GM23338 (cell line): Measurements from ENCODE around the gene TMEM33. TPM values are rescaled to one million over a fixed set of nuclear protein-coding genes. Genes with fewer than 3 reads are reported as not detected.

Source experiments
- ATAC-seq: fragments of 200-7000 bp; cut with Tn5 transposase; 3 replicates; pipeline ENCODE4 v1.9.1; 2020
- DNase-seq: peaks from one replicate; pipeline ENCODE4 v3.0.0-alpha.2; 2015; ENCODE audit warnings: low spot score
- H2AFZ ChIP-seq: fragments of 200-600 bp; sonication (generic); 2 replicates; pipeline ENCODE4 v1.8.0; 2016; ENCODE audit warnings: antibody characterized with exemption, mild to moderate bottlenecking, moderate library complexity
- H3F3A ChIP-seq: fragments of 200-600 bp; sonication (generic); replicated peaks from 2 replicates; pipeline ENCODE4 v1.8.0; 2017; ENCODE audit warnings: antibody characterized with exemption, mixed run types, low read depth
- H3K27ac ChIP-seq: fragments of 200-600 bp; sonication (generic); 2 replicates; pipeline ENCODE4 v1.6.1; 2016; ENCODE audit warnings: low read depth
- H3K27me3 ChIP-seq: fragments of 200-600 bp; sonication (generic); 2 replicates; pipeline ENCODE4 v1.8.0; 2016; ENCODE audit warnings: mild to moderate bottlenecking, mixed run types, moderate library complexity; ENCODE audit not compliant: insufficient read depth
- H3K36me3 ChIP-seq: fragments of 200-600 bp; sonication (generic); 2 replicates; pipeline ENCODE4 v1.8.0; 2016; ENCODE audit warnings: mild to moderate bottlenecking; ENCODE audit not compliant: insufficient read depth
- H3K4me1 ChIP-seq: fragments of 200-600 bp; sonication (generic); 2 replicates; pipeline ENCODE4 v1.8.0; 2016; ENCODE audit warnings: mild to moderate bottlenecking, moderate library complexity; ENCODE audit not compliant: insufficient read depth
- H3K4me2 ChIP-seq: fragments of 200-600 bp; sonication (generic); 2 replicates; pipeline ENCODE4 v1.7.1; 2017; ENCODE audit warnings: mixed run types
- H3K4me3 ChIP-seq: fragments of 200-600 bp; sonication (generic); 2 replicates; pipeline ENCODE4 v1.6.1; 2016; ENCODE audit warnings: mixed run types
- H3K79me2 ChIP-seq: fragments of 200-600 bp; sonication (generic); replicated peaks from 2 replicates; pipeline ENCODE4 v1.8.0; 2017; ENCODE audit warnings: mild to moderate bottlenecking; ENCODE audit not compliant: insufficient read depth
- H3K9me2 ChIP-seq: fragments of 200-600 bp; sonication (generic); 2 replicates; pipeline ENCODE4 v1.8.0; 2017; ENCODE audit not compliant: insufficient read depth
- H4K20me1 ChIP-seq: fragments of 200-600 bp; sonication (generic); replicated peaks from 2 replicates; pipeline ENCODE4 v1.8.0; 2017; ENCODE audit warnings: mild to moderate bottlenecking; ENCODE audit not compliant: insufficient read depth
- H3K27ac Mint-ChIP-seq: 2 replicates; pipeline ENCODE4 v1.8.0; 2020; ENCODE audit warnings: inconsistent platforms, mild to moderate bottlenecking, moderate library complexity, mixed read lengths
- H3K27me3 Mint-ChIP-seq: 3 replicates; pipeline ENCODE4 v1.8.0; 2022; ENCODE audit warnings: low read depth, mild to moderate bottlenecking, moderate library complexity, mixed read lengths, inconsistent platforms; ENCODE audit not compliant: insufficient read depth, poor library complexity
- H3K36me3 Mint-ChIP-seq: 3 replicates; pipeline ENCODE4 v1.8.0; 2021; ENCODE audit warnings: low read depth, mild to moderate bottlenecking, inconsistent platforms, moderate library complexity, mixed read lengths
- H3K4me1 Mint-ChIP-seq: 3 replicates; pipeline ENCODE4 v1.8.0; 2020; ENCODE audit warnings: mild to moderate bottlenecking, inconsistent platforms, mixed read lengths
- H3K4me3 Mint-ChIP-seq: 3 replicates; pipeline ENCODE4 v1.8.0; 2021; ENCODE audit warnings: moderate library complexity, mild to moderate bottlenecking, inconsistent platforms, mixed read lengths
- H3K9me3 Mint-ChIP-seq: 3 replicates; pipeline ENCODE4 v1.8.0; 2020; ENCODE audit warnings: moderate library complexity, mild to moderate bottlenecking, inconsistent platforms, mixed read lengths
- CREB1 ChIP-seq: fragments of 250-450 bp; sonication (Bioruptor Pico); IDR thresholded peaks from 2 replicates; pipeline ENCODE4 v1.5.0; 2020; ENCODE audit warnings: low read depth, mild to moderate bottlenecking, moderate library complexity
- ETS1 ChIP-seq: IDR thresholded peaks from 2 replicates; pipeline ENCODE4 v1.6.1; 2016; ENCODE audit warnings: antibody characterized with exemption
- JUNB ChIP-seq: IDR thresholded peaks from one replicate; pipeline ENCODE4 v1.6.1; 2016; ENCODE audit warnings: antibody characterized with exemption; ENCODE audit not compliant: unreplicated experiment
- NANOG ChIP-seq: IDR thresholded peaks from 2 replicates; pipeline ENCODE4 v1.6.1; 2016; ENCODE audit warnings: antibody characterized with exemption, borderline replicate concordance
- POLR2AphosphoS5 ChIP-seq: IDR thresholded peaks from 2 replicates; pipeline ENCODE4 v1.6.1; 2016; ENCODE audit warnings: antibody characterized with exemption, low read depth
- REST ChIP-seq: IDR thresholded peaks from one replicate; pipeline ENCODE4 v1.6.1; 2018; ENCODE audit warnings: antibody characterized with exemption; ENCODE audit not compliant: unreplicated experiment
- STAT1 ChIP-seq: IDR thresholded peaks from one replicate; pipeline ENCODE4 v1.6.1; 2016; ENCODE audit warnings: antibody characterized with exemption; ENCODE audit not compliant: unreplicated experiment
- ZNF331 ChIP-seq: fragments of 250-450 bp; sonication (Bioruptor Pico); IDR thresholded peaks from 2 replicates; pipeline ENCODE4 v1.5.0; 2020; ENCODE audit warnings: low read depth, mild to moderate bottlenecking, moderate library complexity
- ZNF462 ChIP-seq: fragments of 250-450 bp; sonication (Bioruptor Pico); IDR thresholded peaks from 2 replicates; pipeline ENCODE4 v1.5.0; 2020; ENCODE audit warnings: mild to moderate bottlenecking, moderate library complexity
- polyA plus RNA-seq: library from polyadenylated mRNA; unstranded; fragments of >200 nt; fragmentation: Nextera tagmentation; extraction: Ambion mirVana; gene quantifications from 2 replicates; pipeline ENCODE4 v1.2.1, GENCODE V29; 2016
- total RNA-seq: library from RNA; depleted of rRNA; stranded (reverse); fragments of >200 nt; shearing (Covaris generic); gene quantifications from 2 replicates; pipeline ENCODE4 v1.2.3, GENCODE V29; 2014

TMEM33 gene
- total and polyA plus RNA-seq, 2 experiments from 2014 or later = 46.2 to 117 TPM

DNA sequence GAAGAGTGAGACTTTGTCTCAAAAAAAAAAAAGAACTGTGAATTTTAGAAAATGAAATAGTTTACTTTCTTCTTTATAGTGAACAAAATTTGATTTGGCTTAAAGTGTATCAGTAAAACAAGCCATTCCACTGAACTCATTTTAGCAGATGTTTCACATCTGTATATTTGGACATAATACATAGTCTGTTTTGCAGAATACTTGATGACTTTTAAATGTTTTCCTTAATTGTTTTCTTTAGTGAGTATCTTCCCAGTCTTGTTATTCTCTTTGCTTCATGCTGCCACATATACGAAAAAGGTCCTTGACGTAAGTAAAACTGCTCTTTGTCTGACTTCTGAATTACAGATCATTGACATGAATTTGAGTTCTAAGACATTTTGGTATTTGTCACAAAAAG is 8.3 kb downstream of the TMEM33 start:
- Mint-ChIP-seq H3K27me3 (no peaks in the 10 kb centered on the region), H3K9me3 (no peaks in the 10 kb centered on the region), H3K4me3 (no peak overlapping the region), H3K4me1 (no peaks in the 10 kb centered on the region), H3K36me3 (peaks cover 51% of the 10 kb centered on the region), H3K27ac (no peak overlapping the region)
- Histone ChIP-seq H3F3A (no peaks in the 10 kb centered on the region), H3K79me2 (peaks cover 45% of the 10 kb centered on the region), H3K36me3 (peaks cover 45% of the 10 kb centered on the region; the same call in 1 of the 2 replicates), H2AFZ (no peak overlapping the region), H3K27ac (no peak overlapping the region), H3K4me1 (no peaks in the 10 kb centered on the region), H3K4me3 (no peak overlapping the region), H4K20me1 (no peaks in the 10 kb centered on the region; the same call in 1 of the 2 replicates), H3K9me2 (no peaks in the 10 kb centered on the region), H3K4me2 (no peak overlapping the region), H3K27me3 (no peaks in the 10 kb centered on the region)
- ATAC-seq = no peak
- no peak for DNase-seq
- no peak for TF ChIP-seq NANOG
- TF ChIP-seq POLR2AphosphoS5 = no peak
- no peak for TF ChIP-seq STAT1
- no peak for TF ChIP-seq CREB1 (CRISPR knock-in tag)
- TF ChIP-seq ETS1 = no peak

GRCh38 chr4:41944089-41944488 is 8.9 kb downstream of the TMEM33 start:
- Mint-ChIP-seq H3K27ac (no peak overlapping the region), H3K27me3 (no peaks in the 10 kb centered on the region), H3K4me3 (no peak overlapping the region), H3K4me1 (no peaks in the 10 kb centered on the region), H3K36me3 (peaks cover 47% of the 10 kb centered on the region), H3K9me3 (no peaks in the 10 kb centered on the region)
- peaks cover 39% of the 10 kb centered on the region for H3K79me2 ChIP-seq
- no peak overlapping the region for H3K27ac ChIP-seq
- peaks cover 45% of the 10 kb centered on the region; the same call in 1 of the 2 replicates for H3K36me3 ChIP-seq
- H3K4me3 ChIP-seq = no peak overlapping the region
- H4K20me1 ChIP-seq = no peaks in the 10 kb centered on the region; the same call in 1 of the 2 replicates
- no peaks in the 10 kb centered on the region for H3K27me3 ChIP-seq
- no peaks in the 10 kb centered on the region for H3F3A ChIP-seq
- H2AFZ ChIP-seq = no peak overlapping the region
- no peak for DNase-seq
- TF ChIP-seq ZNF331 (no peak), JUNB (no peak), REST (no peak), ZNF462 (no peak), NANOG (no peak)
- no peak overlapping the region for H3K4me2 ChIP-seq
- H3K4me1 ChIP-seq = no peaks in the 10 kb centered on the region
- no peak for ATAC-seq
- H3K9me2 ChIP-seq = no peaks in the 10 kb centered on the region
